ENCODE results near the gene TMEM127. TPM values are rescaled to one million over a fixed set of nuclear protein-coding genes. Genes with fewer than 3 reads are reported as not detected.

The TMEM127 gene
- total and polyA plus RNA-seq, 8 donors = 8.2 to 38.4 (median 24.1) TPM

GRCh38 chr2:96209011-96209728 is 56.6 kb downstream of the TMEM127 start:
- peak overlapping the region; percentile 89 to 98 (median 94) for H3K4me3 ChIP-seq
- 5 to 6% methylated on average over 21 of the region's 21 CpGs for WGBS, 2 donors
- H3K27ac ChIP-seq = peak overlapping the region; percentile 97 to 99 (median 98)
- TF ChIP-seq CTCF (IDR thresholded peaks at IDR 0.05) = no peak
- DNase-seq (no peak), ATAC-seq (no peak), FAIRE-seq (no peak)
- intact Hi-C loops (cut with DNase I) = loop anchor here in 2 of 3 donors (10.0 kb wide), 1 partner anchor 56 kb away; the partner anchor contains the start of genes CIAO1 (in 2 of the 2) and TMEM127 (in 2 of the 2)
- peaks cover 15 to 35% (median 24%) of the 10 kb centered on the region in 3 donors for H3K4me1 ChIP-seq
- no peaks in the 10 kb centered on the region for H3K27me3 ChIP-seq
- H3K9me3 ChIP-seq = no peaks in the 10 kb centered on the region
- H3K36me3 ChIP-seq = no peaks in the 10 kb centered on the region

- H3K9me3 ChIP-seq = no peaks in the 10 kb centered on the region
- ATAC-seq = peak; percentile 95 to 98 (median 96)
- peaks cover 16 to 41% (median 24%) of the 10 kb centered on the region in 3 donors for H3K4me1 ChIP-seq
- peak within 1 kb of the TSS; percentile 97 to 99 (median 98) for H3K27ac ChIP-seq
- H3K36me3 ChIP-seq = no peaks in the 10 kb centered on the region
- WGBS, 2 donors = 0% methylated on average over 88 to 100 of the region's 100 CpGs
- H3K27me3 ChIP-seq = no peaks in the 10 kb centered on the region
- DNase-seq = peak; percentile 98 to 99 (median 99)
- FAIRE-seq = no peak
- intact Hi-C loops (cut with DNase I) = loop anchor here in 2 of 3 donors (10.0 kb wide), 1 partner anchor 56 kb away; the partner anchor contains the start of genes CIAO1 (in 2 of the 2) and TMEM127 (in 2 of the 2)
- peak within 1 kb of the TSS; percentile 89 to 98 (median 94) for H3K4me3 ChIP-seq
- peak in 1 of 4 donors; percentile 12 for TF ChIP-seq CTCF (IDR thresholded peaks at IDR 0.05)
Measured at GRCh38 chr2:96208143-96209010, 57.4 kb downstream of the TMEM127 start, which contains the start of gene STARD7. STARD7 (minus strand) TSS chr2:96208827; CDS start chr2:96208434, 393 bp downstream.

GRCh38 chr2:96207774-96208142 is 58.0 kb downstream of the TMEM127 start:
- H3K27me3 ChIP-seq = no peaks in the 10 kb centered on the region
- H3K27ac ChIP-seq = peak overlapping the region; percentile 97 to 99 (median 98)
- FAIRE-seq (no peak), ATAC-seq (no peak), DNase-seq (no peak)
- 1% methylated on average over 12 of the region's 12 CpGs for WGBS, 2 donors
- no peaks in the 10 kb centered on the region for H3K9me3 ChIP-seq
- no peaks in the 10 kb centered on the region for H3K36me3 ChIP-seq
- TF ChIP-seq CTCF (IDR thresholded peaks at IDR 0.05) = no peak
- peak overlapping the region; percentile 89 to 98 (median 94) for H3K4me3 ChIP-seq
- H3K4me1 ChIP-seq = peaks cover 19 to 47% (median 26%) of the 10 kb centered on the region in 3 donors
- intact Hi-C loops (cut with DNase I) = loop anchor here in 2 of 3 donors (10.0 kb wide), 1 partner anchor 57 kb away; the partner anchor contains the start of genes CIAO1 (in 2 of the 2) and TMEM127 (in 2 of the 2)

- 3 to 4% methylated on average over 11 of the region's 11 CpGs for WGBS, 2 donors
- no peak for FAIRE-seq
- peak overlapping the region; percentile 89 to 98 (median 94) for H3K4me3 ChIP-seq
- peak overlapping the region; percentile 97 to 99 (median 98) for H3K27ac ChIP-seq
- no peak for ATAC-seq
- intact Hi-C loops (cut with DNase I) = loop anchor here in 2 of 3 donors (10.0 kb wide), 1 partner anchor 58 kb away; the partner anchor contains the start of genes CIAO1 (in 2 of the 2) and TMEM127 (in 2 of the 2)
- H3K27me3 ChIP-seq = no peaks in the 10 kb centered on the region
- no peak for DNase-seq
- H3K4me1 ChIP-seq = peaks cover 21 to 53% (median 31%) of the 10 kb centered on the region in 3 donors
- no peaks in the 10 kb centered on the region for H3K36me3 ChIP-seq
- TF ChIP-seq CTCF (IDR thresholded peaks at IDR 0.05) = no peak
- H3K9me3 ChIP-seq = no peaks in the 10 kb centered on the region
Measured at GRCh38 chr2:96207073-96207773, 58.6 kb downstream of the TMEM127 start.

All from pancreas (tissue), 10 donors.